ENCODE data around the gene PNCK. TPM values are rescaled to one million over a fixed set of nuclear protein-coding genes. Genes with fewer than 3 reads are reported as not detected.

PNCK gene
- polyA plus RNA-seq, 1 experiment, result 0.22 TPM

DNA sequence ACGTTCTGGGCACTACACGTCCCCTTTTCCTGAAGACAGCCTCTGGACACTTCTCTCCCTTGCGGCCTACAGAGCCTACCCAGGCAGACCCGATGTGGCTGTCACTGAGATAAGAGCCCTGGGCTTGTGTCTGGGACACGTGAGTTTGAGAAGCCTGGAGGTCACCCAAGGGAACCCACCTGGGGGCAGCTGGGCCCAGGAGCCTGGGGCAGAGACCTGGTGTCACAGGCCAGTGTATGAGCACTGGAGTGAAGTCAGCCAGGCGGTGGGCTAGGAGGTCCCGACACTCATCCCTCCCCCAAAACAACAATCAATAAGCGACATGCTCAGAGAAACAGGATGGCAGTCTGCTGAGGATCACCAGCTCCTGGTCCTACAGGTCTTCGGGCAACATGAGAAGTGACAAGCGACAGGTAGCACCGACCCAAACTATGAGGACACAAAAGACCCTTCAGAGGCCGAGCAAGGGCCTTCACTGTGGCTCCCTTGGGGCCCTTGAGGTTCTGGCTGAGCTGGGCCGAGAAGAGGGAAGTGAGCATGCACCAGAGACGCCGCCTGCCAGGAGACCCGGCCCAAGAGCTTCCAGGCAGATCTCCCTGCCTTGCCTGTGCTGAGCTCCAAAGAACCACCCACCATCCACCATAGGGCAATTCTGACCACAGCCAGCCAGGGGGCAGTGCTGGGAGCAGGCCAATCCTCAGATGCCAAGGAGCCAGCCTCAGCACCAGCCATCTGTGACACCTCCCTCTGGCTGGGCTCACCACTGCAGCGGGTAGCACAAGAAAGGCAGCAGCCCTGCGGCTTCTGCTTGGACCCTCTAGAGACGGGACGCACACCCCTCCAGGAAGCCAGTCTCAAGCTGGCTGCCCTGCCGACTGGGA lies 37.6 kb downstream of the PNCK start:
- no peaks in the 10 kb centered on the region for H3K36me3 ChIP-seq (ENCODE audit: control insufficient read depth, insufficient read depth, low read length)
- H3K4me3 ChIP-seq (ENCODE audit: low read depth, low read length), result no peak overlapping the region
- H3K27me3 ChIP-seq (ENCODE audit: control insufficient read depth, insufficient read depth, low read length), result peaks cover 3% of the 10 kb centered on the region; the same call in 1 of the 2 replicates
- TF ChIP-seq CTCF (IDR thresholded peaks at IDR 0.05; ENCODE audit: insufficient read depth, low read depth, low read length), result peak; percentile 40
- ChIA-PET CTCF (interaction anchor here (0.8 to 1.1 kb wide), 4 partner anchors 9 to 59 kb away, joined by 3 to 5 read pairs (median 3); partner anchors contain the start of gene DUSP9), POLR2A (no interaction called here)
- DNase-seq (ENCODE audit: low read depth), result no peak

DNA sequence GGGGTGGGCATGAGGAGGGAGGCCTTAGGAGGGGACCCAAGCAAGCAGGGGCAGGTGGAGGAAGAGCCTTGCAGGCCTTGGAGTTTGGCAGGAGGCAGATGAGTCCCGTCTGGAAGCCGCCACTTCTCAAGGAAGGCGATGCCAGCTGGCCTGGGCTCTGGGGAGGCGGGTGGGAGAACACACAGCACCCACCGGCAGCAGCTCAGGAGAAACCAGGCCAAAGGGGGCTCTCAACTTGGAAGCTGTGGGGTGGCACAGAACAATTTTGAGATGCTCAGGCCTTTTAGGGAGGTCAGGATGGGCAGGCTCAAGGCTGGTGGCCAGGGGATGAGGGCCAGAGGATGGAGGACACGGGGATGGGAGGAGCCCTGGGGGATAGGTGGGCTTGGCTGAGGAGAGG lies 38.2 kb downstream of the PNCK start:
- no peak for DNase-seq (ENCODE audit: low read depth)
- Histone ChIP-seq H3K27me3 (ENCODE audit: control insufficient read depth, insufficient read depth, low read length) (no peaks in the 10 kb centered on the region), H3K4me3 (ENCODE audit: low read depth, low read length) (no peak overlapping the region), H3K36me3 (ENCODE audit: control insufficient read depth, insufficient read depth, low read length) (no peaks in the 10 kb centered on the region)
- CTCF ChIA-PET, result interaction anchor here (1.1 kb wide), 1 partner anchor 11 kb away, joined by 3 read pairs; the partner anchor contains the start of gene DUSP9
- TF ChIP-seq CTCF (IDR thresholded peaks at IDR 0.05; ENCODE audit: insufficient read depth, low read depth, low read length), result no peak
- POLR2A ChIA-PET, result no interaction called here

- no peak overlapping the region for H3K4me3 ChIP-seq (ENCODE audit: low read depth, low read length)
- no peaks in the 10 kb centered on the region for H3K27me3 ChIP-seq (ENCODE audit: control insufficient read depth, insufficient read depth, low read length)
- no peak for DNase-seq (ENCODE audit: low read depth)
- ChIA-PET POLR2A (no interaction called here), CTCF (no interaction called here)
- no peaks in the 10 kb centered on the region for H3K36me3 ChIP-seq (ENCODE audit: control insufficient read depth, insufficient read depth, low read length)
- no peak for TF ChIP-seq CTCF (IDR thresholded peaks at IDR 0.05; ENCODE audit: insufficient read depth, low read depth, low read length)
Observed at GRCh38 chrX:153634832-153635231, 38.8 kb downstream of the PNCK start.

DNA sequence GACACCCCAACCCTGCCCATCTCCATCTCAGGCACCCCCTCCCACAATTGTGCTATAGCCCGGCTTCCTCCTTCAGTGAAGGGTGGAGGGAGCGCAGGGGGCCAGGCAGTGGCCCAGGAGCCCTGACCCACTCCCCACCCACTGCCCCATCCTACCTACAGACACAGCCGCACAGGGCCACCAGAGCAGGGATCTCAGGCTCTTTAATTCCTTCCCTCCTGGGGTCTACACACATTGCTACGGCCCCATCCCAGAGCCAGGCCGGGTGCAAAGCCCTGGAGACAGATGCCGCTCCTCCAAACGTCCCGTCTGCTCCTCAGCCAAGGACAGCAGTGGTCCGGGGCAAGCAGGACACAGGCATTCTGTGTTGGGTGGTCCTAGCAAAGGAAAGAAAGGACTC lies 39.4 kb downstream of the PNCK start:
- Histone ChIP-seq H3K36me3 (ENCODE audit: control insufficient read depth, insufficient read depth, low read length) (no peaks in the 10 kb centered on the region), H3K27me3 (ENCODE audit: control insufficient read depth, insufficient read depth, low read length) (no peaks in the 10 kb centered on the region), H3K4me3 (ENCODE audit: low read depth, low read length) (no peak overlapping the region)
- TF ChIP-seq CTCF (IDR thresholded peaks at IDR 0.05; ENCODE audit: insufficient read depth, low read depth, low read length), result no peak
- POLR2A ChIA-PET, result no interaction called here
- no peak for DNase-seq (ENCODE audit: low read depth)
- CTCF ChIA-PET, result no interaction called here

DNA sequence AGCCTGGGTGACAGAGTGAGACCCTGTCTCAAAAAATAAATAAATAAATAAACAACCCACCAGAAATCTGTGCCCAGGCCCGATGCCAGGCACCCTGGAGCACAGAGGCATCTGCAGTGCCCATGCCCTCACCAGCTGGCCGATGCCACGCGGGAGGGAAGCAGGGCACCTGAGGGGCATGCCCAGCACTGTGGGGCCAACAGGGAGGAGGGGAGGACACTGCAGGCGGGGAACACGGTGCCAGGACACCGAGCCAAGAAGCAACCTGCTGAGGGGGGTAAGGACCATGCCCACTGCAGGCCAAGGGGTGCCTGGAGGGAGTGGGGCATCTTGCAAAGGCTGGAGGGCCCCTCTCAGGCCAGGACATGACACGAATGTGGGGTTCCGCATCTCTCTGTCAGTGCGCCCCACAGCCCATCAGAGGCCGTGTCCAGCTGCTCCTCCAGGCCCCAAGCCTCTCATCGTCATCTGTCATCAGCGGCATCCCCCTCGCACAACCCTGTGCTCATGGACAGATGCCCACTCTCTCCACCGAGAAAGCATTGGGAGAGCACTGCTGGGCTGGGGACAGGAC lies 39.9 kb downstream of the PNCK start:
- no peak for DNase-seq (ENCODE audit: low read depth)
- ChIA-PET POLR2A (no interaction called here), CTCF (no interaction called here)
- H3K4me3 ChIP-seq (ENCODE audit: low read depth, low read length), result no peak overlapping the region
- H3K36me3 ChIP-seq (ENCODE audit: control insufficient read depth, insufficient read depth, low read length), result no peaks in the 10 kb centered on the region
- no peaks in the 10 kb centered on the region; the same call in 1 of the 2 replicates for H3K27me3 ChIP-seq (ENCODE audit: control insufficient read depth, insufficient read depth, low read length)
- TF ChIP-seq CTCF (IDR thresholded peaks at IDR 0.05; ENCODE audit: insufficient read depth, low read depth, low read length), result no peak
